Keratinocyte (primary cell): ENCODE measurements around the gene CARM1. TPM values are rescaled to one million over a fixed set of nuclear protein-coding genes. Genes with fewer than 3 reads are reported as not detected.

ENCODE experiments used
- DNase-seq: peaks from one replicate; pipeline ENCODE4 v3.0.0-alpha.2; 2011; ENCODE audit warnings: low read depth, missing footprints, low spot score
- FAIRE-seq: peaks from 2 replicates; lab custom pipeline; 2011; peaks lifted over from hg19 to GRCh38; lab: Jason Lieb, UNC
- H2AFZ ChIP-seq: 2 replicates; pipeline ENCODE4 v1.6.0; 2012; ENCODE audit warnings: low read length, control low read depth, inconsistent platforms; ENCODE audit not compliant: control insufficient read depth
- H3K27ac ChIP-seq: 2 replicates; pipeline ENCODE4 v1.5.1; 2011; ENCODE audit warnings: low read length; ENCODE audit not compliant: control insufficient read depth, insufficient read depth
- H3K27me3 ChIP-seq: 3 replicates; pipeline ENCODE4 v1.6.0; 2011; ENCODE audit warnings: low read length; ENCODE audit not compliant: control insufficient read depth, insufficient read depth; ENCODE audit errors: extremely low read depth
- H3K36me3 ChIP-seq, 2 experiments: 2 replicates in 1 of 2; 3 replicates in 1 of 2; pipeline ENCODE4 v1.5.1; 2011; ENCODE audit warnings: low read length in 2 of 2, mild to moderate bottlenecking in 1 of 2; ENCODE audit not compliant: control insufficient read depth in 2 of 2, insufficient read depth in 2 of 2; ENCODE audit errors: extremely low read depth in 1 of 2
- H3K4me1 ChIP-seq: 3 replicates; pipeline ENCODE4 v1.5.1; 2011; ENCODE audit warnings: low read length; ENCODE audit not compliant: control insufficient read depth, insufficient read depth; ENCODE audit errors: extremely low read depth
- H3K4me2 ChIP-seq: 3 replicates; pipeline ENCODE4 v1.6.0; 2011; ENCODE audit warnings: low read depth, low read length; ENCODE audit not compliant: control insufficient read depth, insufficient read depth; ENCODE audit errors: extremely low read depth
- H3K4me3 ChIP-seq, 3 experiments: fragments of 200-600 bp in 1 of 3; sonication (generic) in 1 of 3; 2 replicates in 2 of 3; 3 replicates in 1 of 3; pipeline ENCODE4 v1.5.1; 2011 to 2016; ENCODE audit warnings: low read length in 3 of 3, mild to moderate bottlenecking in 3 of 3, control low read depth in 2 of 3, inconsistent platforms in 1 of 3, low read depth in 1 of 3, mixed read lengths in 1 of 3, mixed run types in 1 of 3, moderate library complexity in 1 of 3; ENCODE audit not compliant: control insufficient read depth in 2 of 3, insufficient read depth in 2 of 3; ENCODE audit errors: extremely low read depth in 1 of 3
- H3K79me2 ChIP-seq: 2 replicates; pipeline ENCODE4 v1.6.0; 2012; ENCODE audit warnings: low read length; ENCODE audit not compliant: control insufficient read depth, insufficient read depth
- H3K9ac ChIP-seq: 3 replicates; pipeline ENCODE4 v1.6.0; 2011; ENCODE audit warnings: low read length; ENCODE audit not compliant: control insufficient read depth, insufficient read depth; ENCODE audit errors: extremely low read depth
- H3K9me1 ChIP-seq: 3 replicates; pipeline ENCODE4 v1.6.0; 2011; ENCODE audit warnings: low read length; ENCODE audit not compliant: control insufficient read depth, insufficient read depth; ENCODE audit errors: extremely low read depth
- H3K9me3 ChIP-seq: 2 replicates; pipeline ENCODE4 v1.5.1; 2012; ENCODE audit warnings: low read depth, low read length; ENCODE audit not compliant: control insufficient read depth
- H4K20me1 ChIP-seq: 3 replicates; pipeline ENCODE4 v1.6.0; 2011; ENCODE audit warnings: low read length; ENCODE audit not compliant: control insufficient read depth, insufficient read depth; ENCODE audit errors: extremely low read depth
- EZH2 ChIP-seq: IDR thresholded peaks from one replicate; pipeline ENCODE4 v1.6.1; 2012; ENCODE audit warnings: inconsistent platforms, mild to moderate bottlenecking, low read length, moderate library complexity
- dilution Hi-C: fragments of 300-500 bp; cut with MboI; formaldehyde crosslinking; loops from one replicate; pipeline ENCODE4 v1.7.0; 2020; ENCODE audit warnings: low sequenced_read_pairs; ENCODE audit not compliant: extremely low pct_ligation_motif_present
- polyA plus RNA-seq, 5 experiments: library from polyadenylated mRNA; depleted of rRNA in 3 of 5; stranded (reverse) in 3 of 5; stranded (forward) in 1 of 5; unstranded in 1 of 5; fragments of >200 nt; gene quantifications; 1 replicate in 1 of 5; 2 replicates in 3 of 5; 3 replicates in 1 of 5; pipeline versions ENCODE4 v1.2.1 to v1.2.3, GENCODE V29; 2011 to 2012; ENCODE audit warnings: missing spikeins in 2 of 5, low read depth in 1 of 5, low replicate concordance in 1 of 5
- TF ChIP-seq, protein P1 (sequence below), 3 experiments: IDR thresholded peaks in 1 of 3; conservative IDR thresholded peaks in 1 of 3; optimal IDR thresholded peaks in 1 of 3; 2 replicates in 2 of 3; 3 replicates in 1 of 3; pipeline versions ENCODE3 to v1.5.1; 2011; ENCODE audit warnings: low read length in 3 of 3, mild to moderate bottlenecking in 3 of 3, moderate library complexity in 2 of 3, control low read depth in 1 of 3, inconsistent platforms in 1 of 3; ENCODE audit not compliant: insufficient read depth in 2 of 3; ENCODE audit errors: extremely low read depth in 1 of 3

Gene CARM1
- polyA plus RNA-seq, 1 donor (not counting 4 experiments of a cell fraction or from before 2014, with no cell fraction given), result 22.8 TPM

DNA sequence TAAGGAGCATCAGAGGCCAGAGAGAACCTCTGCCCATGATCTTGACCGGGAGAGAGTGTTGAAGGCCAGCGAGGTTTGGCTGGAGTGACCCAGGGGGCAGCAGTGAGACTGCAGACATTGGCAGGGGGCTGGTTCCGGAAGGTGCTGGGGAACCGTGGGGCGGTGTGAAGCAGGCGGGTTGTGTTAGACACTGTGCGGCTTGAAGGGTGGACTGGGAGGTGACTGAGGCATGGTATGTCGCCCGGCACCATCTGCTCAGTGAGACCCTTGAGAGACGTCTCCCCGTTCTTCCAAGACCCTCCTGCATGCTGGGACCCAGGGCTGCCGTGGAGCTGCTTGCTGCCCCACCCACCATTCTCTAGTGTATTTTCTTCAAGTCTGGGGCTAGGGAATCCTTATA lies 24.6 kb downstream of the CARM1 start:
- peaks cover 30% of the 10 kb centered on the region for H3K4me1 ChIP-seq

DNA sequence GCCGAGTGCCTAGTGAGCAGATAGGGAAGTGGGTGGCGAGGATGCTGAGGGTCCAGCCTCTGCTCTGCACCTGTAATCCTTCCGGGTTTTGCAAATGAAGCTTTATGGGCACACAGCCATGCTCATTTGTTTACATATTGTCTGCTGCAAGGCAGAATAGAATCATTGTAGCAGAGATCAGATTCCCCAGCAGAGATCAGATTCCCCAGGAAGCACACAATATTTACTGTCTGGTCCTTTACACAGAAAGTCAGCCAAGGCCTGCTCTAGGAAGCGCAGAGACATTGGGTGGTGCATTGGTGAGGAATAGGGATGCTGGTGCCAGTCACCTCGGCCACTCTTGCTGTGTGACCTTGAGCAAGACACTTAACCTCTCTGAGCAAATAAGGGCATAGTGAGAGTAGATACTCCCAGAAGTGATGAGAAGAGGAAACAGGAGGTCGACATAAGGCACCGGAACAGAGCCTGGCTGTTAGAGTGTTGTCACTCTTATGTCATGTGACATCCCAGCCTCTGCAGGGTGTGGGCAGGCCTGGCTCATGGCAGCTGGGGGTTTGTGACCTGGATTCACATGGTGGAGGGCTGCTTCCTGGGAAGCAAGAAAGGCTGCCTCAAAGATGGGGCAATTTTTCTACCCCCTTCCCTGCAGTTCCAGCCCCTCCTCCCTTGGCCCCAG lies 25.6 kb downstream of the CARM1 start:
- no peak overlapping the region for H3K4me3 ChIP-seq
- FAIRE-seq, result no peak
- H3K9ac ChIP-seq, result no peak overlapping the region
- peaks cover 53% of the 10 kb centered on the region for H3K79me2 ChIP-seq
- no peaks in the 10 kb centered on the region for H3K27me3 ChIP-seq
- H3K4me1 ChIP-seq, result peaks cover 20% of the 10 kb centered on the region
- no peaks in the 10 kb centered on the region for H3K36me3 ChIP-seq
- H3K27ac ChIP-seq, result no peak overlapping the region
- TF ChIP-seq, protein P1, sequence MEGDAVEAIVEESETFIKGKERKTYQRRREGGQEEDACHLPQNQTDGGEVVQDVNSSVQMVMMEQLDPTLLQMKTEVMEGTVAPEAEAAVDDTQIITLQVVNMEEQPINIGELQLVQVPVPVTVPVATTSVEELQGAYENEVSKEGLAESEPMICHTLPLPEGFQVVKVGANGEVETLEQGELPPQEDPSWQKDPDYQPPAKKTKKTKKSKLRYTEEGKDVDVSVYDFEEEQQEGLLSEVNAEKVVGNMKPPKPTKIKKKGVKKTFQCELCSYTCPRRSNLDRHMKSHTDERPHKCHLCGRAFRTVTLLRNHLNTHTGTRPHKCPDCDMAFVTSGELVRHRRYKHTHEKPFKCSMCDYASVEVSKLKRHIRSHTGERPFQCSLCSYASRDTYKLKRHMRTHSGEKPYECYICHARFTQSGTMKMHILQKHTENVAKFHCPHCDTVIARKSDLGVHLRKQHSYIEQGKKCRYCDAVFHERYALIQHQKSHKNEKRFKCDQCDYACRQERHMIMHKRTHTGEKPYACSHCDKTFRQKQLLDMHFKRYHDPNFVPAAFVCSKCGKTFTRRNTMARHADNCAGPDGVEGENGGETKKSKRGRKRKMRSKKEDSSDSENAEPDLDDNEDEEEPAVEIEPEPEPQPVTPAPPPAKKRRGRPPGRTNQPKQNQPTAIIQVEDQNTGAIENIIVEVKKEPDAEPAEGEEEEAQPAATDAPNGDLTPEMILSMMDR (optimal IDR thresholded peaks at IDR 0.05 in 1 of 3, IDR thresholded peaks at IDR 0.05 in 1 of 3, conservative IDR thresholded peaks at IDR 0.05 in 1 of 3; ENCODE audit: extremely low read depth in 1 of 3, insufficient read depth in 2 of 3, low read length in 3 of 3), result no peak
- TF ChIP-seq EZH2, result no peak
- dilution Hi-C loops, result no loop called here
- DNase-seq, result no peak
- H3K9me3 ChIP-seq, result no peaks in the 10 kb centered on the region
- peaks cover 5% of the 10 kb centered on the region for H4K20me1 ChIP-seq
- H3K9me1 ChIP-seq, result peaks cover 4% of the 10 kb centered on the region
- H3K4me2 ChIP-seq, result no peak overlapping the region
- no peak overlapping the region for H2AFZ ChIP-seq

More for the DNA sequence above, 24.6 kb downstream of the CARM1 start:
- Histone ChIP-seq H4K20me1 (peaks cover 9% of the 10 kb centered on the region), H3K9me3 (no peaks in the 10 kb centered on the region), H2AFZ (no peak overlapping the region), H3K9ac (no peak overlapping the region), H3K4me3 (no peak overlapping the region), H3K9me1 (peaks cover 10% of the 10 kb centered on the region), H3K4me2 (no peak overlapping the region), H3K27ac (no peak overlapping the region), H3K27me3 (no peaks in the 10 kb centered on the region), H3K79me2 (peaks cover 48% of the 10 kb centered on the region), H3K36me3 (no peaks in the 10 kb centered on the region)
- no peak for FAIRE-seq
- no peak for TF ChIP-seq EZH2
- TF ChIP-seq, protein P1 (optimal IDR thresholded peaks at IDR 0.05 in 1 of 3, IDR thresholded peaks at IDR 0.05 in 1 of 3, conservative IDR thresholded peaks at IDR 0.05 in 1 of 3; ENCODE audit: extremely low read depth in 1 of 3, insufficient read depth in 2 of 3, low read length in 3 of 3), result peak in 1 of 3 experiments; percentile 2
- no peak for DNase-seq
- dilution Hi-C loops, result no loop called here
